Stimulated activated CD4-positive, alpha-beta T cell treated with anti-CD3 and anti-CD28 coated beads, TNF-alpha, amount 100 ng/mL, for 1 hour (primary cell): ENCODE measurements around the gene IL22RA2.

Experiments used
- DNase-seq, 3 donors: peaks; one replicate each; pipeline ENCODE4 v3.0.0-alpha.2; 2020; ENCODE audit warnings: low read depth in 3 of 3, low spot score in 1 of 3

The IL22RA2 gene

DNA sequence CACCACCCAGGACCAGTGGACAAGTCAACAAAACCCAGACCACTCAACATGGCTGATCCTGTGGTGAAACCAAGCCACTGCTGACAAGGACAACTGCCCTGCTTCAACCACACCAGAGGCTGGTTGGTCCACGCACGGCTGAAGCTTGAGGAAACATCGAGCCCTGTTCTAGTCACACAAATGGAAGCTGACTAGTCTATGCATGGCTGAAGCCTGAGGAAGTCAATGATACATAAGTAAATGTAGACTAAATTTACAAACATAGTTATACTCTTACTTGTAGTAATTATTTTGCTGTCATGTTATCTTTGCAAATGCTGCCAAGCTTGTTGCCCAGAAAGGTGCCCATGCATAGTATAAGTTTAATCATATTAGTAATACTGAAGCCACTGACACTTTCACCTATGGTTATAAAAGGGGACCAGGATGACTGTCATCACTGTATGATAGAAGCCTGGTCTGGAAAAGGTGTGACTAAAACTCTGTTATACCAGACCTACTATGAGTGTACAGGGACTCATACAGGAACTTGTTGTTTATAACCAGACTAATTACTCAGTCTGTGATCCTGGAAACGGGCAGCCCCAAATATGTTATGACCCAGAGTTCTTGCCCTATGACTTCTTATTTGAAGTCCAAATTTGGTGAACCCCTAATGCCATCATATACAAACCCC, 5.6 kb downstream of the IL22RA2 start:
- no peak for DNase-seq

DNA sequence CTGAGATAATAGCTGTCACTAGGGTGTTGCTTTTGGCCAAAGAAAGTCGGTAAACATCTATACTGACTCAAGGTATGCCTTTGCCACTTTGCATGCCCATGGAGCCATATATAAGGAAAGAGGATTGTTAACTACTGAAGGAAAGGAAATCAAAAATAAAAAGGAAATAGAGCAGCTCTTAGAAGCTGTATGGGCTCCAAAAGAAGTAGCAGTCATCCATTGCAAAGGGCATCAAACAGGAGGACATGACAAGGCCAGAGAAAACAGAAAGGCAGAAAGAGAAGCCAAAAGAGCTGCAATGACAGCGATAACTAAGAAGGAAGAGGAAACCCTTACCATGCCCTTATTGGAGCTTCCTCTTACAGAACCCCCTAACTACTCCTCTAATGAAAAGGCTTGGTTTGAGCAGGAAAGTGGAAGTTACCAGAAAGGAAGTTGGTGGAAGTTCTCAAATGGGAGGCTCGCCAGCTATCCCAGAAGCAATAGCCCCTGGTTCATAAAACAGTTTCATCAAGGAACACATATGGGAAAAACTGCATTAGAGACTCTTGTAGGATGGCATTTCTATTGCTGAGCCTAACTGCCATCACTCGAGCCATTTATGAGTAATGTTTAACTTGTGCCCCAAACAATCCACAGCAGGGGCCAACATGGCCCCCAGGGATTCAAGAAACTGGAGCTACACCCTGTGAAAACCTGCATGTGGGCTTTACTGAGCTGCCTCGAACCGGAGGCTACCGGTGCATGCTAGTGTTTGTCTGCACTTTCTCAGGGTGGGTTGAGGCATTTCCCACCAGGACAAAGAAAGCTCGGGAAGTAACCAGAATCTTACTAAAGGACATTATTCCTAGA, 7.0 kb downstream of the IL22RA2 start:
- no peak for DNase-seq

DNA sequence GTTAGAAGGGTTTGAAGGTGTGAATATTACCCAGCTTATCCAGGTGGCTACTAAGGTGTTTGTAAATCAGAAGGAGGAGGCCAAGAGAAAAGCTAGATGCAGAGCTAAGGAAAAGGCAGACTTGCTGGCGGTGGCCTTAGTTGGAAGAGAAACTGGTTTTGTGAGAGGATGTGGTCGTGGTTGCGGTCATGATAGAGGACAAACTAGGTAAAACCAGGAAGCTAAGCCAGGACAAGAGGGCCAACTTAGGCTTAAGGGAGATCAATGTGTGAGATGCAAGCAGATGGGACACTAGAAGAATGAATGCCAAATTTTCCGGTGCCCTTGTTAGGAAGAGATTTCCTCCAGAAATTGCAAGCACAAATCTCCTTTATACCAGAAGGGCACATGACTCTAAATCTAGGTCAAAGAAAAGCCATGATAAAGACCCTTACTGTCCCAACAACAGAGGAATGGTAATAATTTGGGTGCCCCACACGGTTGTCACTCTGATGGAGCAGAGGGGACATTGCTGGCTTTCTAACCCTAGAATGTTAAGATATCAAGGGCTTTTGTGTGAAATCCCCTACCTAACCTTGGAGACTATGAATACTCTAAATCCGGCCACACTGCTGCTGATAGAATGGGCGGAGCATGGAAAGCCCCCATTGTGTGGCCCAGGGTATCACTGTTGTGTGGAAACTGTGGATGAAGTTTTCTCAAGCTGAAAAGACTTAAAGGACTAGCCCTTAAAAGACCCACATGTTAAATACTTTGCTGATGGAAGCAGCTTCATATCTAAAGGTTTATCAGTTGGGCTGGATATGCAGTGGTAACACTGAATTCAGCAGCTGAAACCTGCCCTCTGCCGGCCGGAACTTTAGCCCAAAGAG, 7.8 kb downstream of the IL22RA2 start:
- no peak for DNase-seq

DNA sequence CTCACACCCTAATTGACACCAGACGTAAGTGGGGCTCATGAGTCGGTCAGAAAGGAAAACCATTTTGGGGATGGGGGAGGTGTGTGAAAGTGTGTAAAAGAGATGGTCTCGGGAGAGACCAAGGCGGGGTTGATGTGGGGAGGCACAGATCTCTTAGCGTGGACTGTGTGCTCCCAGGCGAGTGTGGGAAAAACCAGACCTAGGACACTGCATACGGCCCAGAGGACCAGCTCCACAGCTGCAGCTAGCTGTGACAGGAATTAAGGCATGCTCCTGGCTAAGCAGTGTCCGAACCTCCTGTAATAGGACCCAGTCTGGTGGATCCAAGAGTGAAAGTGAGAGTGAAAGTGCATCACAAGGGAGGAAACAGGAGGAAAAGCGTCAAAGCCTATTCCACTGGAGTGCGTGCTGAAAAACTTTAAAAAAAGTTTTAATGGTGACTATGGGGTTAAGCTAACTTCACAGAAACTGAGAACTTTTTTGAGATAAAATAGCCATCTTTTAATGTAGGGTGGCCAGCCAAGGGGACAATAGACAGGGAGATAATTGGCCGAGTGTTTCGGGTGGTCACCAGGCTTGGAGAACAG, 9.6 kb downstream of the IL22RA2 start:
- DNase-seq = no peak

DNA sequence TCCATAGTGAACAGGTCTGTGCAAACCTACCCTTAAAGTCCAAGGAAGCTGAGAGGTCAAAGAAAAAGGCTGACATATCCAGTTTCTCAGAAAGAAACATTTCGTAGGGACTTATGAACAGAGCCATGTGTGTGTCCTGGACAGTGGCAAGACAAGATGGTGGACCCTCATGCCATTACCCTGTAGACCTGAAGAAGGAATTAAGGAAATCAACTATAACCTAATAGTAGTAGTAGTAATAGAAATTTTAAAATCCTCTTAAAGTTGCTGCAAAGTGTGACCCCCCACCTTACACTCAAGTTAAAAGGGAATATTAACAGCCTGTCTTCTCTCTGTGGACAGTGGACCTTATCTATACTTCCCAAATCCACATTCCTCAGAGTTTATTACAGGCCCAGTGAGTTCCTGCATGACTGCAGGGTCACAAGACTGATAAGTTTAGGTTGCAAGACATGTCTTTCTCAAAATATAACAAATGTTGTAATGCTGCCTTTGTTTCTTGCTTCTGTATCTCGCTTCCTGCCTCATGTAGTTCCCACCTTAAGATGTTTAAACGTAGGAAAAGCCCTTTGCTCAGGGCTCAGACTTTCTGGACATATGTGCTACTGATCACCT, 10.6 kb downstream of the IL22RA2 start:
- no peak for DNase-seq

DNA sequence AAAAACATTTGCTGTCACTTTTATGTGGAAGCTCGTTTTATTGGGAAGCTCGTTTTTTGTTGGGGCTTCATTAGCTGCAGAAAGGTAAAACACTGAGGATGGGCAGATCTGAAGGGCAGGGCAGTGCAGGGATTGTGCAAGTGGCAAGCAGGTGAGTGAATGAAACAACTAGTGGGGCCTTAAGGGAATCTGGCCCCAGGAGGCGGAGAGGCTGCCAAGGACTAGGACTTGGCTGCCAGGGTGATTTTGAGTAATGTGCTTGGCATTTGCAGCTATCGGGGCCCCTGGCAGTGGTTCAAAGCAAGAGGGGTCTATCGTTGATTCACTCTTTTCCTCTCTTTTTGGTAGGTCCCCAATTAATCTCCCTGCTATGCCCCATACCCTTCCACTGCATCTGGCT, 11.5 kb downstream of the IL22RA2 start:
- DNase-seq = no peak

DNA sequence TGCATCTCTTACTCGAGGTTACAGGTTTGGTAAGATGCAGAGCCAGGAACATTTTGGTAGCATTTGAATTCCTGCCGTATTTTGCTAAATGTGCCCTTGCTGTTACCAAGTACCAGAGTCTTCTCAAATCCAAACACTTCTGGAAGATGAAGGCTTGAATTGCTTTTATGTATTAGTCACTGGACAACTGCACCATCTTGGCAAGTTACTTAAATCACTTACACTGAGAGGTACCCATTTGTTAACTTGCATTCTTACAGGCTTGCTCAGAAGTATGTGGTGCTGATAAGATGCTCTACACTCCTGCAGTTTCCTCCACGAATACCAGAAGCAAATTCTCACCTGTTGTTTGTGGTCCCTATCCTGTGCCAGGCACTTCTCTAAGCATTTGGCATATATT, 12.7 kb downstream of the IL22RA2 start:
- DNase-seq = no peak

DNA sequence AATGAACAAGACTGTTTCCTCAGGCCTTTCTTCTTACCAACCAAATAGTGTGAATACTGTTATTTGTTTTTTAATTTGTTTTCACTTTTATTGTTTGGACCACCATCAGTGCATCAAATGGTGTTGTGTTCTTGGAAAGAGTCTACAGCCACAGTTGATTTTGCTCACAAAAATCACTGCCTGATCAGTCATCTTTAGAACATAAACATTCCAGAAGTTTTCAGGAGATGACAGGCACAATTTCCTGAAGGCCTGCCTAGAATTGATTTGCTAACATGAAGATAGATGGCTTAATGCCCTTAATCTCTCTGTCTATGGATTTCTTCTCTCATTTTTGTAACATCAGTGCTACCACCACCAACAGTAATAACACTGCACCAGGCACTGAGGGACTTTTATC, 13.5 kb downstream of the IL22RA2 start:
- DNase-seq = no peak

DNA sequence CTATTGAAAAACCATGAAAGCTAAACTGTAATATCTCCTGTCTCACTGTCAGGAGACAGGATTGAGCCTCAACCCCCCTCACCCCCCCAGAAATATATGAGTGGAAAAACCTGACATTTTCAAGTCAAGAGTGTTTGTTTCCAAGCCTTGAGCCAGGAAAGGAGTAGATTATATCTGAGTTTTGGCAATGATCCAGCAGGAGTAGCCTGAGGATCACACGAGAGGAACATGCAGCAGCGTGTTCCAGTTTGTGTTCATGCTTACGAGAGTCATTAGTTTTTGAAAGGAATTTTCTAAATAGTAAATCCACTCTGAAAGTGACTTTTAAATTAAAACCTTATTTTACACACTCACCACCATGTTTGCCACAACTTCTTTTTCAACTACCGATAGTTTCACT, 15.8 kb downstream of the IL22RA2 start:
- DNase-seq = no peak

DNA sequence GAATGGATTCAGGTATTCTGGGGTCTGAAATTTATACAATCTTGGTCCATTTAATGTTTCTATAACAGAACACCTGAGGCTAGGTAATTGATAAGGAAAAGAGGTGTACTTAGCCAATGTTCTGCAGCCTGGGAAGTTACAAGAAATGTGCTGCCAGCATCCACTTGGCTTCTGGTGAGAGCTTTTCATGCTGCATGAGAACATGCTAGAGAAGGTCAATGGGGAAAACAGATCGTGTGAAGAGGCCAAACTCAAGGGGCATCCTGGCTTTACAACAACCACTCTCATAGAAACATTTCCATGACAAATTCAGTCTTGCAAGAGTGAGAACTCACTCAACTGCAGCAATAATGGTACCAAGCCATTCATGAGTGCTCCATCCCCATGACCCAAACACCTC, 16.8 kb downstream of the IL22RA2 start:
- no peak for DNase-seq

DNA sequence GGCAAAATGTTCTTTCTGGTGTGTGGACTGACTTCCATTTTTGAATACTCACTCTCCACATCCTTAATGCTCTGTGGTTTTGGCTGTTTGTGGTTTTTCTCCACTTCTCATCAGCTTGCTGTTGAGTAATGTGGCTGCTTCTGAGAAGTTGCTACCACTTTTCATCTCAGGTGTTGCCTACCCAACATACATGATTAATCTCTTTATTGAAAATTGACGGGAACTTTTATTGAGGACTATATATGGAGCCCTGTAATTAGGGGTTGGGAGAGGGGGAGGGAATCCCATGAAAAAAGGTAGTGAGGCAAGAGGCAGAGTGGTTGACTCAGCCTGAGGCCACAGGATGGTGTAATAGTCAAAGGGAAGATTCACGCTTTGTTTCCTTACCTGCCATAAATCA, 17.6 kb downstream of the IL22RA2 start:
- DNase-seq = no peak

DNA sequence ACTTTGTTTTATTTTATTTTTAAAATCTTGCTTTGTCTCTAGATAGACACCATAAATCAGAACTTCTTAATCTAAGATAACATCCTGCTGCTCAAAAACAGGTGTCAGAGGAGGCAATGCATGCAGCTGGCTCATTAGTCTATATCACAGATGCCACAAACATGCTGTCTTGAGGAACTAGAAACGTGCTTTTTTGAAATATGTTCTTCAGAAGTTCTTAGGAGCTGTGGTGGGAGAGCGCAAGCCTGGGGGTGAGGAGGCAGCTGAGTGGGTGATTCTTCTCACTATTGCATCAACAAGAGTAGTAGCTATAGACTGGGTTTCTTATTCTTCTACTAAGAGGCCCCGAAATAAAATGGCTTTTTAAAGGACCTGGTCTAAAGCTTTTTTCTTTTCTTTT, 23.4 kb downstream of the IL22RA2 start:
- DNase-seq = no peak

DNA sequence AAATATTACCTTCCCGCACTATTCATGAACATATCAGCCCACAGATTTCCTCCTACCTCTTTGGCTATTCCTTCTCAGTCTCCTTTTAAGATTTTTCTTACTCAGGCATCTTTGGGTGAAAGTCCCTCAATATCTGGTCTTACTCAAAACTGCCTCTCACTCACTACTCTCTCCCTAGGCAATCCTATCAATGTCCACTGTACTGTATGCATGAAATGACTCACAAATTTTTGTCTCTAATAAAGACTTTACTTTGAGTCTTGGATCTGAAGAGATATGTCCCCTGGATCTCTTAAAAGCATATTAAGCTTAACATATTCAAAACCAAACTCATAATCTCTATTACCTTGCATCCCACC, 24.4 kb downstream of the IL22RA2 start:
- DNase-seq = no peak

DNA sequence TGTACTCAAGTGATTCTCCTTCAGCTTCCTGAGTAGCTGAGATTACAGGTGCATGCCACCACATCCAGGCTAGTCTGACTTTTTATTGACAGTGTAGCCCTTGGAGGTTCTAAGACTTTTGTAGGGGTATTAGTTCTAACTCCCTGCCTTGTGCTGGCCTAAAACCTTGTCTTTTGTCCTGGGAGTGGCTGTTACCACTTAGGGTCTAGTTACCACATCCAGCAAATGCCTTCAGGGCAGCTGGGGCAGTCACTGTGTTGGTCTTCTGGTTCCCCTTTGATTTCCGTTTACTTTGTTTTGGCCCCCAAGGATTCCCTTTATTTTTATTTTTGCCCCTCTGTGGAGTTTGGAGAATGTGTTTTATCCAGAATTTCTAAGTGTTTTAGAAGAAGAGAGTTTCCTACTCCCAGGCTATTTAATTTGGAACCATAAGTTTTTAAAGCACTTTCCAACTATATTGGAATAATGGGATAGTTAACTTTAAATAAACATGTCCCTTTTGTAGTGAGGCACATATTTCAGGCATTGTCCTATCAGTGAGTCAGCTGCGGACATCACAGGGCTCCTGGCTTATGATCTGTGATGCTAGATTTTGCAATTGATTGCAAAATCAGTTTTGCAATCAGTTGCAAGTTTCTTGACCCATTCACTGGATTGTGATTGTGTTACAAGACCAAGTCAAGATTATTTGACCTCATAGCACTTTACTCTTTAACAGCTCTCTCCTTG, 25.0 kb downstream of the IL22RA2 start:
- no peak for DNase-seq

DNA sequence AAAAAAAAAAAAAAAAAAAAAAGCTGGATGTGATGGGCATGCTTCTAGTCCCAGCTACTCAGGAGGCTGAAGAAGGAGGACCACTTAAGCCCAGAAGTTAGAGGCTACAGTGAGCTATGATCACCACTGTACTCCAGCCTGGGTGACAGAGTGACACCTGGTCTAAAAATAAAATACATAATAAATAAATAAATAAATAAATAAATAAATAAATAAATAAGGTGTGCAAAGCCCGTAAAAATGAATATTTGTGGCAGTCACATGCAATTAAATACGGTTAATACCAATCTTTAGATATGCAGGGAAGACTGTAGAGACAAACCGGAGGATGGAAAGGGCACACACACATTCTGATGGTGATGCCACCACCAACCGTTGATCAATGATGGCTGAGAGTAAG, 26.2 kb downstream of the IL22RA2 start:
- no peak for DNase-seq

DNA sequence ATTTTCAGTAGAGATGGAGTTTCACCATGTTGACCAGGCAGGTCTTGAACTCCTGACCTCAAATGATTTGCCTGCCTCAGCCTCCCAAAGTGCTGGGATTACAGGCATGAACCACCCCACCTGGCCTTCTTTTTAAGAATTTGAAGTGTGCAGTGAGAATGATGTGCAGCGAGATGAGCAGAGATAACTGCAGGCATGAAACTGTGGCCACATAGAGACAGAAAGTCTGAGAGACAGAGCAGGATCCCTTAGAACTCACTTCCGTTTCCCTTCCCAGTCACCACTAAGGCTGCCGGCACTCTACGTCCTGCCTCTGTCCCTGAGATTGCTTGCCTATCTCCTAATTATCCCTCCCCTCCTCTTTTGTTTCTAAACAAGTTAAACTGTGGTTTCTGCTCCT, 27.2 kb downstream of the IL22RA2 start:
- no peak for DNase-seq

DNA sequence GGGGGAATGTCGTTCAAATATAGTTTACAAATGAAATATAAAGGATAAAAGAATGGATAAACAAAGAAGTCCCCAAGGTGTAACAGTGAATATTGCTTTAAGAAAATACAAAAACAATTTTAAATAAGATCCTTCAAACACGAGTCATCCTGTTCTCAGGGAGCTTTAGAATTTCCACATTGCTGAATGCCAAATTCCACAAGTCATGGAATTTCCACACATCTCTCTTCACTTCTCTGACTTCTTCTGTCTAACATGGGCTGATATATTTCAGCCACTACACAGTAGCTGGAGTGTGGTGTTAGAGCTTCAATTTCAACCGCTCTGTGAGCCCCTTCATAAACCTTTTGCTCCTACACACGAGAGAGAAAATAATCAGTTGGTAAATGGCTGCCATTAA, 28.0 kb downstream of the IL22RA2 start:
- DNase-seq = no peak

DNA sequence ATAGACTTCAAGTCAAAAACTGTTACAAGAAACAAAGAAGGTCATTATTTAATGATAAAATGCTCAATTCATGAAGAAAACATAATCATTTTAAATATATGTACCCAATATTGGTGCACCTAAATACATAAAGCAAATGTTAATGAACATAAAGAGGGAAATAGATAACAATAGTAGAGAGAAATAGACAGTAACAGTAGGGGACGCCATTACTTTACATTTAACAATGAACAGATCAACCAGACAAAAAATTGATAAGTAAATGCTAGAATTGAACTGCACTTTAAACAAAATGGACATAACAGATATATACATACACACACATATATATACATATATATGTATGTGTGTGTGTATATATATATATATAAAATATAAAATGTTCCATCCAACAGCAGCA, 37.4 kb downstream of the IL22RA2 start:
- no peak for DNase-seq

DNA sequence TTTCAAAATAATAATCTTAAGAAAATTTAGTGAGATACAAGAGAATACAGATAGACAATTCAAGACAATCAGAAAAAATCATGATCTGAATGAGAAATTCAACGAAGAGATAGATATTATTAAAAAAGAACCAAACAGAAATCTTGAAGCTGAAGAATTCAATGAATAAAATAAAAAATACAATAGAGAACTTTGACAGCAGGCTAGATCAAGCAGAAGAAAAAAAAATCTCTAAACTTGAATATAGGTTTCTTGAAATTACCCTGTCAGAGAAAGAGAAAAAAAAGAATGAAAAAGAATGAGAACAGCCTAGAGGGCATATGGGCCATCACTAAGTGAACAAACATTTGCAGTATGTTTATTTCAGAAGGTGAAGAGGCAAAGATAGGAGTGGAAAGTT, 39.0 kb downstream of the IL22RA2 start:
- DNase-seq = no peak

DNA sequence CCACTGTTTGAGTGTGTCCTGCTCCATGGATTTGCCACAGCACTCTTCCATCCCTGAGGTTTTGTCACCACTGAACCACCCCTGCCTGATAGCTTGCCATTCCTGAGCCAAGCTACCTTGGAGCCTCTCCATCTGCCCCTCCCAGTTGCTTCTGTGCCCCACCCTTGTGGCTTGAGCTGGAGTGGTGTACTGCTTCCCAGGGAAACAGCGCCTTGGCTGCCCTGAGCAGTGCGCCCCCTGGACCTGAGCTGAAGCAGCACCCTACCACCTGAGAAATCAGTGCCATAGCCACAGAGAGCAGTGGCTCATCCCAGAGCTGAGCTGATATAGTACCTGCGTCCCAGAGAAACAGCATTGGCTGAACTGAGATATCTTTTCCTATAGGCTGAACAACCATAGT, 40.3 kb downstream of the IL22RA2 start:
- DNase-seq = no peak
